ENCODE results near the gene SHOX.

- TF ChIP-seq GATA2 (IDR thresholded peaks at IDR 0.05; ENCODE audit: low read depth, low read length) (no peak), GATA3 (IDR thresholded peaks at IDR 0.05; ENCODE audit: low read depth, low read length) (no peak)
Measured at GRCh38 chrX:633985-634958, 3.7 kb downstream of the SHOX start.
